OCI-LY1 (cell line): ENCODE measurements around the gene ITK.

ENCODE experiments used
- CTCF ChIP-seq: fragments of 200-600 bp; sonication (generic), shearing (Covaris generic); IDR thresholded peaks from 2 replicates; pipeline ENCODE4 v1.5.1; 2017; ENCODE audit warnings: mild to moderate bottlenecking, antibody characterized with exemption, low read length, moderate library complexity, mixed read lengths
- EZH2 ChIP-seq: fragments of 200-600 bp; sonication (generic), shearing (Covaris generic); IDR thresholded peaks from 2 replicates; pipeline ENCODE4 v1.8.0; 2017; ENCODE audit warnings: borderline replicate concordance, mixed run types, mild to moderate bottlenecking, antibody characterized with exemption, low read length, moderate library complexity, mixed read lengths

- no peak for TF ChIP-seq CTCF
- TF ChIP-seq EZH2 = no peak
Observed at GRCh38 chr5:157165668-157166067, 15.0 kb upstream of the ITK start.
